SK-N-SH treated with all-trans-retinoic acid at 6 μM for 48 hours (cell line): ENCODE measurements around the gene DIAPH1.

Source experiments
- CREB5 ChIP-seq: fragments of 250-450 bp; sonication (Bioruptor Pico); IDR thresholded peaks from 2 replicates; pipeline ENCODE4 v1.5.1; 2020; ENCODE audit warnings: low read depth, mild to moderate bottlenecking, moderate library complexity
- CSDC2 ChIP-seq: fragments of 250-450 bp; sonication (Bioruptor Pico); IDR thresholded peaks from 2 replicates; pipeline ENCODE4 v1.5.0; 2020; ENCODE audit warnings: mild to moderate bottlenecking, moderate library complexity
- CSRNP3 ChIP-seq: fragments of 250-450 bp; sonication (Bioruptor Pico); IDR thresholded peaks from 2 replicates; pipeline ENCODE4 v1.5.1; 2021; ENCODE audit warnings: mild to moderate bottlenecking, moderate library complexity
- ESRRG ChIP-seq: fragments of 250-450 bp; sonication (Bioruptor Pico); IDR thresholded peaks from 2 replicates; pipeline ENCODE4 v1.6.1; 2021; ENCODE audit warnings: mild to moderate bottlenecking
- GLIS3 ChIP-seq: fragments of 250-450 bp; sonication (Bioruptor Pico); IDR thresholded peaks from 2 replicates; pipeline ENCODE4 v1.5.0; 2020; ENCODE audit warnings: mild to moderate bottlenecking, moderate library complexity
- PATZ1 ChIP-seq: fragments of 250-450 bp; sonication (Bioruptor Pico); IDR thresholded peaks from 2 replicates; pipeline ENCODE4 v1.8.0; 2020; ENCODE audit warnings: mild to moderate bottlenecking, moderate library complexity, borderline replicate concordance
- TSHZ2 ChIP-seq: fragments of 250-450 bp; sonication (Bioruptor Pico); IDR thresholded peaks from 2 replicates; pipeline ENCODE4 v1.5.0; 2020; ENCODE audit warnings: mild to moderate bottlenecking, moderate library complexity
- ZFP3 ChIP-seq: fragments of 250-450 bp; sonication (Bioruptor Pico); IDR thresholded peaks from 2 replicates; pipeline ENCODE4 v1.5.0; 2020; ENCODE audit warnings: mild to moderate bottlenecking, moderate library complexity
- ZNF565 ChIP-seq: fragments of 450-650 bp; formaldehyde crosslinking; conservative IDR thresholded peaks from 2 replicates; pipeline ENCODE4 v1.5.0; 2020; ENCODE audit warnings: low read depth, mild to moderate bottlenecking, moderate library complexity

GRCh38 chr5:141507387-141508091 lies 111.3 kb downstream of the DIAPH1 start:
- TF ChIP-seq CREB5 (CRISPR knock-in tag) = no peak
- TF ChIP-seq TSHZ2 (CRISPR knock-in tag) = no peak
- TF ChIP-seq ESRRG (CRISPR knock-in tag) = no peak
- no peak for TF ChIP-seq PATZ1 (CRISPR knock-in tag)
- no peak for TF ChIP-seq CSRNP3 (CRISPR knock-in tag)
- no peak for TF ChIP-seq ZNF565 (CRISPR knock-in tag)
- TF ChIP-seq ZFP3 (CRISPR knock-in tag) = no peak
- no peak for TF ChIP-seq GLIS3 (CRISPR knock-in tag)
- TF ChIP-seq CSDC2 (CRISPR knock-in tag) = no peak
